Activated B cell treated with CpG ODN at 0.5 μM for 24 hours (primary cell): ENCODE results near the gene TUBD1. TPM values are rescaled to one million over a fixed set of nuclear protein-coding genes. Genes with fewer than 3 reads are reported as not detected.
A peak's percentile ranks its signal among the peaks of the same experiment; 100 is the strongest.
"Not testable (repeated sequence)": the region's sequence is repeated elsewhere in the genome, so short reads cannot be mapped to it uniquely, and the experiment has no call there.

Experiments
- ATAC-seq: fragments of 200-7000 bp; cut with Tn5 transposase; one replicate; pipeline ENCODE4 v1.10.0; 2021; ENCODE audit warnings: low read depth, mild to moderate bottlenecking, moderate library complexity
- CTCF ChIA-PET: fragments of 350-600 bp; sonication (Branson Sonifier 250); formaldehyde crosslinking; loops from one replicate; lab custom pipeline; 2021; ENCODE audit warnings: antibody characterized with exemption; lab: Charles Lee
- POLR2A ChIA-PET: fragments of 350-600 bp; sonication (Branson Sonifier 250); formaldehyde crosslinking; loops from one replicate; lab custom pipeline; 2021; ENCODE audit warnings: antibody characterized with exemption; lab: Charles Lee
- DNase-seq: peaks from one replicate; pipeline ENCODE4 v3.0.0; 2022
- H3K27ac Mint-ChIP-seq: one replicate; pipeline ENCODE4 v1.8.0; 2020; ENCODE audit warnings: mixed read lengths
- H3K27me3 Mint-ChIP-seq: one replicate; pipeline ENCODE4 v1.8.0; 2021; ENCODE audit warnings: mixed read lengths
- H3K36me3 Mint-ChIP-seq: one replicate; pipeline ENCODE4 v1.8.0; 2021; ENCODE audit warnings: low read depth, mixed read lengths
- H3K4me1 Mint-ChIP-seq: one replicate; pipeline ENCODE4 v1.8.0; 2021; ENCODE audit warnings: mixed read lengths
- H3K4me3 Mint-ChIP-seq: one replicate; pipeline ENCODE4 v1.8.0; 2020; ENCODE audit warnings: mild to moderate bottlenecking, mixed read lengths
- H3K9me3 Mint-ChIP-seq: one replicate; pipeline ENCODE4 v1.8.0; 2020; ENCODE audit warnings: mixed read lengths
- CTCF ChIP-seq: fragments of 200-600 bp; IDR thresholded peaks from one replicate; pipeline ENCODE4 v1.8.0; 2022; ENCODE audit warnings: antibody characterized with exemption, mild to moderate bottlenecking
- intact Hi-C: fragments of 100-400 bp; cut with micrococcal nuclease; formaldehyde crosslinking; loops from one replicate; pipeline ENCODE4 v1.15.1; 2024
- total RNA-seq: library from RNA; stranded (reverse); gene quantifications from 2 replicates; pipeline ENCODE4 v1.2.3, GENCODE V29; 2022

TUBD1 gene
- total RNA-seq, 1 donor from 2014 or later: 15.1 TPM

- H3K27me3 Mint-ChIP-seq: no peaks in the 10 kb centered on the region
- H3K4me1 Mint-ChIP-seq: peaks cover 80% of the 10 kb centered on the region
- peak overlapping the region; percentile 81 for H3K4me3 Mint-ChIP-seq
- peak overlapping the region; percentile 88 for H3K27ac Mint-ChIP-seq
- H3K9me3 Mint-ChIP-seq: no peaks in the 10 kb centered on the region
- intact Hi-C loops: no loop called here
- DNase-seq (no peak), ATAC-seq (no peak)
- ChIA-PET POLR2A (interaction anchor here (1.3 to 8.0 kb wide), 5 partner anchors 22 to 76 kb away, joined by 4 to 154 read pairs (median 4); partner anchors contain the start of genes RPS6KB1 and TUBD1), CTCF (interaction anchor here (0.7 to 1.5 kb wide), 3 partner anchors 20 to 76 kb away, joined by 3 to 5 read pairs (median 3); no protein-coding TSS in a partner anchor)
- H3K36me3 Mint-ChIP-seq: peaks cover 3% of the 10 kb centered on the region
- no peak for TF ChIP-seq CTCF
Measured at GRCh38 chr17:59830007-59830630, 62.6 kb downstream of the TUBD1 start.

- Mint-ChIP-seq H3K9me3 (no peaks in the 10 kb centered on the region), H3K4me1 (peaks cover 80% of the 10 kb centered on the region), H3K36me3 (peaks cover 3% of the 10 kb centered on the region), H3K27me3 (no peaks in the 10 kb centered on the region), H3K4me3 (peak overlapping the region; percentile 81), H3K27ac (peak overlapping the region; percentile 88)
- ChIA-PET POLR2A (interaction anchor here (1.0 to 8.0 kb wide), 10 partner anchors 16 to 210 kb away, joined by 3 to 154 read pairs (median 4); partner anchors contain the start of genes RPS6KB1 and TUBD1), CTCF (interaction anchor here (0.6 to 1.5 kb wide), 6 partner anchors 10 to 76 kb away, joined by 3 to 9 read pairs (median 4); no protein-coding TSS in a partner anchor)
- DNase-seq (no peak), ATAC-seq (peak; percentile 88)
- TF ChIP-seq CTCF: no peak
- intact Hi-C loops: loop anchor here (1.0 to 2.0 kb wide), 5 partner anchors 8 to 43 kb away; no protein-coding TSS in a partner anchor
Measured at GRCh38 chr17:59829217-59830006, 63.3 kb downstream of the TUBD1 start.

- Mint-ChIP-seq H3K4me3 (peak overlapping the region; percentile 81), H3K4me1 (peaks cover 80% of the 10 kb centered on the region), H3K27ac (peak overlapping the region; percentile 88)
- DNase-seq, H3K36me3 Mint-ChIP-seq, H3K27me3 Mint-ChIP-seq, H3K9me3 Mint-ChIP-seq: not testable (repeated sequence)
- ATAC-seq: peak; percentile 3
- ChIA-PET POLR2A (interaction anchor here (1.0 to 8.0 kb wide), 10 partner anchors 15 to 210 kb away, joined by 3 to 154 read pairs (median 4); partner anchors contain the start of genes RPS6KB1 and TUBD1), CTCF (interaction anchor here (0.6 to 2.0 kb wide), 6 partner anchors 10 to 75 kb away, joined by 3 to 13 read pairs (median 4); no protein-coding TSS in a partner anchor)
- intact Hi-C loops: loop anchor here (1.0 to 2.0 kb wide), 5 partner anchors 8 to 43 kb away; no protein-coding TSS in a partner anchor
Measured at GRCh38 chr17:59828819-59829216, 63.9 kb downstream of the TUBD1 start.

- Mint-ChIP-seq H3K4me1 (peaks cover 76% of the 10 kb centered on the region), H3K27ac (peak overlapping the region; percentile 88), H3K27me3 (no peaks in the 10 kb centered on the region), H3K4me3 (peak overlapping the region; percentile 81), H3K36me3 (peaks cover 5% of the 10 kb centered on the region), H3K9me3 (no peaks in the 10 kb centered on the region)
- DNase-seq (no peak), ATAC-seq (no peak)
- ChIA-PET CTCF (interaction anchor here (0.8 to 2.0 kb wide), 3 partner anchors 9 to 75 kb away, joined by 4 to 13 read pairs (median 8); no protein-coding TSS in a partner anchor), POLR2A (interaction anchor here (0.6 to 8.0 kb wide), 9 partner anchors 14 to 1197 kb away, joined by 3 to 154 read pairs (median 5); no protein-coding TSS in a partner anchor)
- TF ChIP-seq CTCF: no peak
- intact Hi-C loops: loop anchor here (2.0 kb wide), 2 partner anchors 14 to 24 kb away; no protein-coding TSS in a partner anchor
Measured at GRCh38 chr17:59828478-59828760, 64.3 kb downstream of the TUBD1 start.

- Mint-ChIP-seq H3K36me3 (peaks cover 5% of the 10 kb centered on the region), H3K27ac (peak overlapping the region; percentile 59), H3K4me3 (peak overlapping the region; percentile 81), H3K9me3 (no peaks in the 10 kb centered on the region), H3K27me3 (no peaks in the 10 kb centered on the region), H3K4me1 (peaks cover 71% of the 10 kb centered on the region)
- TF ChIP-seq CTCF: no peak
- intact Hi-C loops: loop anchor here (2.0 kb wide), 2 partner anchors 13 to 23 kb away; no protein-coding TSS in a partner anchor
- POLR2A ChIA-PET: interaction anchor here (0.6 to 8.0 kb wide), 9 partner anchors 13 to 1197 kb away, joined by 3 to 154 read pairs (median 5); no protein-coding TSS in a partner anchor
- no peak for DNase-seq
- CTCF ChIA-PET: interaction anchor here (0.8 to 2.0 kb wide), 6 partner anchors 10 to 74 kb away, joined by 3 to 13 read pairs (median 4); no protein-coding TSS in a partner anchor
- no peak for ATAC-seq
Measured at GRCh38 chr17:59827721-59828477, 64.8 kb downstream of the TUBD1 start.
